ENCODE data around the gene SNX32.
A peak's percentile ranks its signal among the peaks of the same experiment; 100 is the strongest.

The SNX32 gene

DNA sequence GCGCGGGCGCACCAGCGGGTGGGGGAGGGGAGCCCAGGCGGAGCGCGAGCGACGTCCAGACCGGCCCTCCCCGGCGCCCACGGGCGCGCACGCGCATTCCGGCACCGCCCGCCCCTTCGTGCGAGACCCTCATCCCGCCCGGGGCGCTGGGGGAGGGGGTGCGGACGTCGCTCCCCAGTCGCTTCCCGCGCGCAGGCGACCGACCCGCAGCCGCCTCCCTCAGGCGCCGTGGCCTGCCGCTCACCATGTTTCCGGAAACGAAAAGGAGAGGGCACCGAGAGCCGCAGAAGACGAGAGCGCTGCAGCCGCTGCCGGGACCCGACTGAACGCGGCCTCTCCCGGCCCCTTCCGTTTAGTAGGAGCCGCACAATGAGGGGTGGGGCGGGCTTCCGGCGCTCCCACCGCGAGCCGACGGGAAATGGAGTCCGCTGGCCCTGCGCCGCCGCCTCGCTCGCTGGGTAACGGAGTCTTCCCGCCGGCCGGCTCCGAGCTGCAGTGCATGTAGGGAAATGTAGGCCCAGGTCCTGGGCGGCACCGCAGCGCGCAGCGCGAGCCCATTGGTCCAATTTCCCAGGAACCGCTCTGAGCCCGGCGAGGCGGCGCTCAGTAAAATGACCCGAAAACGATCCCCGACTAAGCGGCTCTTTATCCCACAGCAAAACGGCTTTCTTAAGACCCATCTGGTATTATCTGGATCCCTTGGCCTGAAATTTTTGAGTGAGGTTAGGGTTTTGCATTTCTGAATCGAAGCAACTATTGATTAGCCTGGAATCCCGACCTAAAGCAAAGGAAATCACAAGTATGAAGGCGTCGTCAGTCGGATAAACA lies 24.3 kb downstream of the SNX32 start, which contains the start of gene CFL1:
CFL1 (minus strand) TSS at position 328 of the 828 bp plus-strand sequence; CDS start at position 247, 81 bp downstream.
- peak; percentile 92 to 97 (median 96) for DNase-seq

DNA sequence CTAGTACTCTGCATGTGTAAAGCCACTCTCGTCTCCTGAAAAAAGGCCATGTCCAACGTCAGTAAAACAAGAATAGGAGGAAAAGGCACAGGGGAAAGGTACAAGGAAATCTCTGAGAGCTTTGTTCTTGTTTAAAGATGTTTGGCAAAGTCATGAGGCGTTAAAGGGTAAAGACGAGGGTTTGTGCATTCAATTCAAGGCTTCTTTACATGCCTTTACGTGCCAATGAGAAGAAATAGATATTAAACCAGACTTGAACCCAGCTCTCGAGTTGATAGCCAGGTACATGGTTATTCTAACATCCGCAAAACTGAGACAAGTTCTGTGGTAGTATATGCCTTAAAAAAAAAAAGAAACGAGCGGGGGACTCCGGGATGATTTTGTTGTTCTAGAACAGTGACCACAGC lies 24.9 kb downstream of the SNX32 start:
- no peak for DNase-seq

DNA sequence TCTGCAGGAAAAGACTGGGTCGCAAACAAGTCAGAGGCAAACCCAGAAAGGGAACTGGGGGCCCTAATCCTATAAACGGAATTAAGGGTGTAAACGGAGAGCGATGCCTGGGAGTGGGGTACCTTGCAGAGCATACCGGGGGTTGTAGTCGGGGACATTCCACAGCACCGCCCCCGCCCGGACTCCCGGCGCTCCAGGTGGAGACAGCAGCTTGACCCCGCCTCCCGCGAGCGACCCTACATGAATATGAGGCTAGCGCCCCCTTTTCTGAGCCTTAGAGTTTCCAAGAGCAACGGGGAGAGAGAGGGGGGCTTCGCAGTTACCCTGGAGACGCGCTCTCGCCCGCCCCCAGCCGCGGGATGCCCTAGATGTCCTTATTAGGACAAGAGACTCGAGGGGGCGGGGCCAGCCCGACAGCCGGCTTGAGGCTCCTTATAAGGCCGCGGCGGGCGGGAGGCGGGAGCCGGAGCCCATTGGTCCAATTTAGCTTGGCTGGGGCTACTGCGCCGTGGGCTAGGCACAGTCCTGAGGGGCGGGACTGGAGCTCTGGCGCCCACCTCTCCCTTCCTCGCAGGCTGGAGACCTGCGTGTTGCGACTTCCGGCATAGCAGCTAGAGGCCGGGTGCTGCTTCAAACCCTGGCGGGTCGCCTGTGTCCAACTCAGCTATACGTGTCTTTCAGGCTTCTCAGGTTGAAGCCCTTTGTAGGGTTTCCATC lies 25.5 kb downstream of the SNX32 start:
- peak; percentile 86 to 97 (median 90) for DNase-seq

DNA sequence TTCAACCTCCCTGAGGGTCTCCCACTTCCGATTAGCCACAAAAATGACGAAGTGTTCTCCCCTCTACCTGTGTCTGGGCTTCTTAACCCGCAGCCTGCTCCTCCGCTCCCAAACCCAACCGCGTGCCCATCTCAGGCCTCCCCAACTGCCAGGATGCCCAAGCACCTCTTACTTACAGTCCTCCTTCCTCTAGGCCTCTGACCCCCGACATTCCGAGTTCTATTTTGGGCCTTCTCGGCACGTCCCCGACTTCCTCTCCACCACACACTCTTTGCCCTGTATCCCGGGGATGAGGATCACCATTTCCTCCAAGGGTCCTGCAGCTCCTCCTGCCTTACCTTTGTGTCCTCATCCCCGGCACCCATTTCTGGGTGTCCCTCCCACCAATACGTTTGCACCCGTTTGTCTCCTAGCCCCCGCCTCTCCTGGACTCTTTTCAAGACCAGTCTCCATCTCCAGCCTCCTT lies 26.1 kb downstream of the SNX32 start:
- peak in 2 of 6 experiments; percentile 51 to 70 for DNase-seq

DNA sequence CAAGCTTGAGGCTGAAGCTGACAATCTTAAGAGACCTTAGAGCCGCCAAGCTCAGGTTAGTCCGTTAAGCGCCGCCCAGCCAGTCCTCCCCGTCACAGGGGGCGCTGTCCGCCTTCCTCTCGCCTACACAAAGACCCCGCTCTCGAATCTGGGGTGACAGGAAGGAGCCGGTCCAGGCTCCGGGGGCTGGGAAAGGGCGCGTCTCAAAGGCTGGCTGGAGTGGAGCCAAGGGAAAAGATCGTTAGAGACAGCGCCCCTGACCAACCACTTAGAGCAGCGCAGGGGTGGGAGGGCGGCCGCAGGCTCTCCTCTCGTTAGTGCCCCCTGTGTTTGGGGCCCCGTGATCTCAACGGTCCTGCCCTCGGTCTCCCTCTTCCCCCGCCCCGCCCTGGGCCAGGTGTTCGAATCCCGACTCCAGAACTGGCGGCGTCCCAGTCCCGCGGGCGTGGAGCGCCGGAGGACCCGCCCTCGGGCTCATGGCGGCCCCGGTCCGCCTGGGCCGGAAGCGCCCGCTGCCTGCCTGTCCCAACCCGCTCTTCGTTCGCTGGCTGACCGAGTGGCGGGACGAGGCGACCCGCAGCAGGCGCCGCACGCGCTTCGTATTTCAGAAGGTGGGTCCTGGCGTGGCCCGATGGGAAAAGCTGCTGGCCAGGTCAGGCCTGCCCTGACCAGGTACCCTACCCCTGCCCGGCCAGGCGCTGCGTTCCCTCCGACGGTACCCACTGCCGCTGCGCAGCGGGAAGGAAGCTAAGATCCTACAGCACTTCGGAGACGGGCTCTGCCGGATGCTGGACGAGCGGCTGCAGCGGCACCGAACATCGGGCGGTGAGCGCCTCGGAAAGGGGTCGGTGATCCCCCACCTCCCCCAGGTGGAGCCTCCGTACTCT lies 26.8 kb downstream of the SNX32 start, which contains the start of gene MUS81:
MUS81 (plus strand) TSS at position 156 of the 887 bp plus-strand sequence; CDS start at position 477, 321 bp downstream.
- DNase-seq: peak; percentile 88 to 96 (median 93)

DNA sequence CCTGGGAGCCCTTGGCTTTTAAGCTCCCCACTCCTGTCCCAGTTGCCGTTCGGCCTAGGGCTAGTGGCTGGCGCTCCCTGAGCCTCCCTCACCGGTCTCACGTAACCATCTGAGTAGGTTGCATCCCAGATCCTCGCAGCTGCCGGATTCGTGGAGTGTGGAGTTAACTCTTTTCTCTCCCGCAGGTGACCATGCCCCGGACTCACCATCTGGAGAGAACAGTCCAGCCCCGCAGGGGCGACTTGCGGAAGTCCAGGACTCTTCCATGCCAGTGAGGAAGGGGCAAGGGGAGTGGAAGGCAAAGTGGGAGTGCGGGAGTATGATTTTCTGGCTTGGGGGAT lies 27.4 kb downstream of the SNX32 start:
- no peak for DNase-seq

DNA sequence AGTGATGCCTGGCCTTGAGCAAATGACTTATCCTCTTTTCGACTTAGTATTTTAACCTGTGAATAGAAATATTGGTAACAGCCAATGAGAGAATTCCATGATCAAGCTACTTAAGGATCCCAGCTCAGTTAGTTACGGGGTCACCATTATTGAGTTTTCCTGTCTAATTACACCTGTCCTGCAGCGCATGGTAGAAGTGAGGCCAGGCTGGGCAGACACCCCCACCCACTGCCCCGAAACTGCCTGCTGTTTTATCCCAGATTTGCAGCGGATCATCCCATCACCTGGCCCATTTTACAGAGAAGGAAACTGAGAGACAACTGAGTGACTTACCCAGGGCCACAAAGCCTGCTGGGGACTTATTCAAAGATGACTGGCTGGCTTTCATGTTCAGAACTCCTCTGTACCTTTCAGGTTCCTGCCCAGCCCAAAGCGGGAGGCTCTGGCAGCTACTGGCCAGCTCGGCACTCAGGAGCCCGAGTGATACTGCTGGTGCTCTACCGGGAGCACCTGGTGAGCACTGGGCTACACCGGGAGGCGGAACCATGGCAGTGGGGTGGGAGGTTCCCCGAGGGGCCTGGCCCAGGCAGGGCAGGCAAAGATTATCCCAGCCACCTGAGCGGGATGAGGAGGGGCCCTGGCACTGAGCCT lies 27.9 kb downstream of the SNX32 start:
- no peak for DNase-seq

DNA sequence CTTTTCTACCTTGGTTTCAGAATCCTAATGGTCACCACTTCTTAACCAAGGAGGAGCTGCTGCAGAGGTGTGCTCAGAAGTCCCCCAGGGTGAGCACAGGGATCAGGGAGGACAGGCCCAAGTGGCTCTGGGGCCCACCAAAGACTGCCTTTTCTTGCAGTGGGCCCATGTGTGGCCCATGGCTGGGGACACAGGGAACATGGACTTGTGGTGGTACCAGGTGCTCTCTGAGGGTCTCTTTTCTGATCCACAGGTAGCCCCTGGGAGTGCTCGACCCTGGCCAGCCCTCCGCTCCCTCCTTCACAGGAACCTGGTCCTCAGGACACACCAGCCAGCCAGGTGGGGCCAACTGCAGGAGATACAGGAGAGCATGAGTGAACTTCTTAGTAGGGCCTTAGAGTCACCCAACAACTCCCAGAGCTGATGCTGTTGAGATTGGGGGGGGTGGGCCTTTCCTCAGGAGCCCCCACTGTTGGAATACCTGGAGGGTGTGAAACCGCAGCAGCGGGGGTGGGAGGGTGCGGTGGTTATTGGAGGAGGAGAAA lies 28.5 kb downstream of the SNX32 start:
- DNase-seq: no peak

DNA sequence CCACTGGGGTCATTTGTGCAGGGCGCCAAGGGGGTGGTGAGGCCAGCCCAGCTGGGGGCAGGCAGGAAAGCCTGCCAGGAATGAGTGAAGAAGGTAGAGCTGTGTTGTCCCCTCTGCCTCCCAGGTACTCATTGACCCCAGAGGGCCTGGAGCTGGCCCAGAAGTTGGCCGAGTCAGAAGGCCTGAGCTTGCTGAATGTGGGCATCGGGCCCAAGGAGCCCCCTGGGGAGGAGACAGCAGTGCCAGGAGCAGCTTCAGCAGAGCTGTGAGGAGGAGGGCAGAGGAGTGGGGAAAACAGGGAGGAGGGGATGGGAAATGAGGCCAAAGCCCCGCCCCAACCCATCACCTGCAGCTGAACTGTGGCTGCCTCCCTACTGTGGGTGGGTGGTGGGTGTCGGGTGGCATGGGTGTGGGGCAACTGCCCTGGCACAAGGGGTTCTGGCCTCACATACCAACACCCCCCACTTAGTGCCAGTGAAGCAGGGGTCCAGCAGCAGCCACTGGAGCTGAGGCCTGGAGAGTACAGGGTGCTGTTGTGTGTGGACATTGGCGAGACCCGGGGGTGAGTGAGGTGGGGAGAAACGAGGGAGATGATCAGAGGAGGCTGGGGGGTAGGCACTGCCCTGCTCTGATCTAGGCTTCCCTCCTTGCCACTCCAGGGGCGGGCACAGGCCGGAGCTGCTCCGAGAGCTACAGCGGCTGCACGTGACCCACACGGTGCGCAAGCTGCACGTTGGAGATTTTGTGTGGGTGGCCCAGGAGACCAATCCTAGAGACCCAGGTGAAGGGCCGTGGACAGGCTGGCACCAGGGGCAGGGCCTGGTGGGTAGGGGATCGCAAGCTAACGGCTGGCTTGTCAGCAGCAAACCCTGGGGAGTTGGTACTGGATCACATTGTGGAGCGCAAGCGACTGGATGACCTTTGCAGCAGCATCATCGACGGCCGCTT lies 29.5 kb downstream of the SNX32 start:
- no peak for DNase-seq

DNA sequence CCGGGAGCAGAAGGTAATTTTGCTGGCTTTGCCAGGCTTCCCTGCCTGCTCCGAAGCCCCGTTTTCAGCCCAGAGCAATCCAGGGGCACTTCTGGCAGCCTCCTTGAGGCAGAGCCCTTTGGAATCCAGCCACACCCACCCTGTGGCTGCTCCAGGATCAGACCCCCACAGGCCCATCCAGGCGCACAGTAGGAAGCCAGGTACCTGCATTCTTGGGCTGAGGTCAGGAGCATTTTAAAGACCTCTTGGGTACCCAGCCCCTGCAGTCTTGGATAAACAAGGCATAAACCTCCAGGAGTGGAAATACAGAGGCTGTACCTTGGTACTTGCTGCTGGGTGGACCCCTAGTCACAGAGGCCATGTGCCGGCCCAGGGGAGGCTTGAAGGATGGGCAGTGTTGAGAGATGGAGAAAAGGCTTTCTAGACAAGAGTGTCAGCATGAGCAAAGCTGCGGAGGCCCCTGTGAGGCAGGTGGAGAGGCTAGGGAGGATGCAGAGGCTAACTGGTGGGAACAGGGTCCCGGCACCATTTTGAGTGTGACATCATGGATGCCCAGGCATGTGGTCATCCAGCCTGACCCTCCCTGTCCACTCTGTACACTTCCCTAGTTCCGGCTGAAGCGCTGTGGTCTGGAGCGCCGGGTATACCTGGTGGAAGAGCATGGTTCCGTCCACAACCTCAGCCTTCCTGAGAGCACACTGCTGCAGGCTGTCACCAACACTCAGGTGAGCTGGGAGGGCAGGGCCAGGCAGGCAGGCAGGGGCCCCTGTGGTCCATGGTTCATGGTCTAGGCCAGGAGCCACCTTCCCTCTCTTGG lies 30.3 kb downstream of the SNX32 start:
- no peak for DNase-seq

DNA sequence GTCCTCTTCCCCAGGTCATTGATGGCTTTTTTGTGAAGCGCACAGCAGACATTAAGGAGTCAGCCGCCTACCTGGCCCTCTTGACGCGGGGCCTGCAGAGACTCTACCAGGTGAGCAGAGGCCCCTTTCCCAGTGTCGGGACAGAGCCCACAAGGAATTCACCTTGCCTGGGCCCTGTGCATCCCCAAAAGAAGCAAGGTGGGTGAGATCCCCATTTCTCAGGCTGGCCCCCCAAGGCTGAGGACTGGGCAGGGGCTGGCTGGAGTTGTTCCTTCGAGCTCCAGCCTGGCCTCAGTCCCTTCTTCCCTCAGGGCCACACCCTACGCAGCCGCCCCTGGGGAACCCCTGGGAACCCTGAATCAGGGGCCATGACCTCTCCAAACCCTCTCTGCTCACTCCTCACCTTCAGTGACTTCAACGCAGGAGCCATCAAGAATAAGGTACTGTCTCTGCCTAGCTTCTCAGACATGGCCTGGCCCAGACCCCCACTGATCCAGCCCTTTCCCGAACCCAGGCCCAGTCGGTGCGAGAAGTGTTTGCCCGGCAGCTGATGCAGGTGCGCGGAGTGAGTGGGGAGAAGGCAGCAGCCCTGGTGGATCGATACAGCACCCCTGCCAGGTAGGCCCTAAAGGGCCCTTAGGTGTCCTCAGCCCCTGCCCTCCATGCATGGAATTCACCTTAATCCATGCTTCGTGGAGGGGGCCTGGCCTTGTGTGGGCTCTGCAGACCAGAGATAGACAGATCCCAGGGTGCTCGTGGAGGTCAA lies 31.1 kb downstream of the SNX32 start:
- DNase-seq: no peak

DNA sequence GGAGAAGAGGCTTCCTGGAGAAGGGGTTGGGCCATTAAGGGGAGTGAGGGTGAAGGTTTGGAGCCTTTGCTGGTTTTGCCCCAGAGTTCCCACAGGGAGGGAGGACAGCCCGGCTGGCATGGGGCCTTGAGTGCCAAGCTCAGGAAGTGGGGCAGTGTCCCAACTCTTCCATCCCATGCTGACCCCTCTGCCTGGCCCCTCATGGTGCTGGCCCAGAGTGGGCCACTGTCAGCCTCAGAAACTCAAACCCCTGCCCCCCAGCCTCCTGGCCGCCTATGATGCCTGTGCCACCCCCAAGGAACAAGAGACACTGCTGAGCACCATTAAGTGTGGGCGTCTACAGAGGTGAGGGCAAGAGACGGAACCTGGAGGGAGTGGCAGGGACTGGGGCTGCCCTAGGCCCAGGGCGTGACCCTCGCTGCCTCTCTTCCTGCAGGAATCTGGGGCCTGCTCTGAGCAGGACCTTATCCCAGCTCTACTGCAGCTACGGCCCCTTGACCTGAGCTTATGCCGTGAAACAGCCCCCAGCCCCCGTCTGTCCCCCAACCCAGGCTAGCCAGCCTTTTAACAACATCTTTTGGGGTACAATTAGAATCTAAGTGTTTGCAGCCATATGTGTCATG lies 31.9 kb downstream of the SNX32 start:
- DNase-seq: no peak

DNA sequence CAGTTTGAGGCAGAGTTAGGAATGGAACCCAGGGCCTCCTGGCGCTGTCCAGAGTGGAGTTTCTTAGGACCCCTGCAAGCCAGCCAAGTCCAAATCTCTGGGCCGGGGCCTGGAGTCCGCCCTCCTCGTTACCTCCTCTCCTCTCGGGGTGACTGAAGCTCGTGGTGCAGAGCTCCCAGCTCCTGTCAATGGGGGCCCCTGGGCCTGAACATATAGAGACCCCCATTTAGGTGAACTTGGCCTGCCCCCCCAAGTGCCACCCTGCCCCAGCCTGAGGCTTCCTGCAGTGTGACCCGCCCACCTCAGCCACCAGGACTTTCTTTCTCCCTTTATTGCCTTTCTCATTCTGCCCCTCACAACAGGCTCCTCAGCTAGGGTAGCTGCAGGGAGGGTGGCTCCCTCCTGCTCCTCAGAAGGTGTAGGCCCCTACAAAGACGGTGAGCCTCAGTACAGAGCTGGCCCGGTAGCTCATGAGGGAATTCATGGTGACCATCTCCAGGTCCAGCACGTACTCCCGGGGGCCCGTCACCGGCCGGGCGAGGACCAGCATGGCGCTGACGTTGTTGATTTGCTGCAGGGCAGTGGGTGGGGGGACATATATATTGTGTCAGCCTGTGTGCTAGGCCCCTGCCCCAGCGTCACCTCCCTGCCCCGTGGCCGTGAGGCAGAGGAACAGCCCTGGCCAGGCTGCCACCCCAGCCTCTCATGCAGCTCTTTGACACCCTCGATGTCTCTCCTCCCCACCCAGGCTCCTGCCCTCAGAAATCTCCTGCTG lies 32.9 kb downstream of the SNX32 start:
- no peak for DNase-seq

DNA sequence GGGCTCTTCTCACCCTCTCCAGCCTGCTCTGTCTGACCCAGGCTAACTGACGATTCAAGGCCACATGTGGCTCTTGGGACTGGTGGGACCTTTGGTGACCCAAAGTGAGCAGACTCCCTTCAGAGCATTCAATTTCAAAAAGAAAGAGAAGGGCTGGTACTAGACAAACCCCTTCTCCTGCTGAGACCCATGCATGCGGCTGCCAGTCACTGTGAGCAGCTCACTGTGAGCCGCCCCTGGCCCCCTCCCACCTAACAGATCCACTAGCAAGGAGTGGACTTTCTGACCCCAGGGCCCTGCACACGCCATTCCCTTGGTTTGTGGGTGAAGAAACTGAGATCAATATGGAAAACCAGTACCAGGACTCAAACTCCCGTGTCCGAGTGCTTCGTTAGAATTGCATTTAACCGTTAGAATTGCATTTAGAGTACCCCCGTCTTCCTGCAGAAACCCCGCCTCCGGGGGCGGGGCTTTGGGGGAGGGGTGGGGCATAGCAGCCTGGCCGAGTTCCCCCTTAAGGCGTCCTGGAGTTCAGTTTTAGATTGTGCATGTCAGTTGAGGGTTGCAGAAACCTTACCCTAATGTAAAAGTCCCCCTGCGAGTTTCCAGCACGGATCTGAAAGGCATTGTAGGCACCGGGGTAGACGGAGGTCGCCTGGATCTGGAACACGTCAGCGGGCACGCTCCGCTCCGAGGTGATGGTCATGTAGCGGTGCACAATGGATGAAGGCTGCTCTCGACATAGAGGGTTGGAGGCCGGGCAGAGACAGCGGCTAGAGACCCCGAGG lies 33.7 kb downstream of the SNX32 start:
- DNase-seq: no peak

DNA sequence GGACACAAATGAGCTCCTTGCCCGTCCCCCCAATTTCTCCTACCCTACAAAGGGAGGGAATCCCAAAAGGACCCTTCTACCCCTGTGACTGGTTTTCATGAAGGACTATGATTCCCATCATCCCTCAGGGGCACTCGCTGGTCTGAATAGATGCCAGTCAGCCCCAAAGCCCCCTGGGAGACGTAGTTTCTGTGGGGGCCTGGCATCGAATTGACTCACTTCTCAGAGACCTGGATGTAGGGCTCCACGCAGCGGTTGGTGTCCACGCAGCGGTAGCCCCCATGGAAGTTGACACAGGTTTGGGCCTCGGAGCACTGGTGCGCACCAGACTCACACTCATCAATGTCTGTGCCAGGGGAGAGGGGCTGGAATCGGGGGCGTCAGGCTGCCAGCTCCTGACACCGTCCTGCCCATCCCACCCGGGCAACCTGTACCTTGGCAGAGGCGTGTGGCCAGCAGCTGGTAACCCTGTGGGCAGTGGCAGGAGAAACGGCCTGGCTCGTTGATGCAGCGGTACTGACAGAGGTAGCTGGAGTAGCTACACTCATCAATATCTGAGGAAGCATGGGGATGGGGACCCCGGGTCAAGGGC lies 34.4 kb downstream of the SNX32 start:
- DNase-seq: peak in 4 of 6 experiments; percentile 11 to 29 (median 24)

DNA sequence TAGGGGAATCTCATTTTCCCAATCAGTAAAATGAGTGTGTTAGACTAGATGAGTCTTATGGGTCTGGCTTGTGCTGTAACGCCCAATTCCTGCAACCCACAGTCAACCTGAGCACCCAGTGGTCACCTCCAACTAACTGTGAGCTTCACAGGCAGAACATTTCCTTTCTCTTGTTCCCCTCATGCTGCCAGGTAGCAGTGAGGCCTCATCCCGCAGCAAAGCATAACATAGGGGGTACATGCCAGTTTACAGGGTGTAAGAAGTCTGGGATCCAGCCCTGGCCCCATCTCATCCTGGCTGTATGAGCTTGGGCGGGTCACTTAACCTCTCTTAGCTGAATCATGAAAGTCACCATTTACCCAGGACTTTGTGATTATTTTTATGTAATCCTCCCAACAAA lies 35.1 kb downstream of the SNX32 start:
- no peak for DNase-seq
